Endodermal cell (in vitro differentiated cells): ENCODE results near the gene CBFA2T2. TPM values are rescaled to one million over a fixed set of nuclear protein-coding genes. Genes with fewer than 3 reads are reported as not detected.

Source experiments
- DNase-seq: peaks from one replicate; pipeline ENCODE4 v3.0.0-alpha.2; 2017
- H3K27ac ChIP-seq: 2 replicates; pipeline ENCODE4 v1.5.1; 2013; ENCODE audit warnings: mild to moderate bottlenecking, low read depth, low read length, moderate library complexity
- H3K27me3 ChIP-seq: 2 replicates; pipeline ENCODE4 v1.6.1; 2013; ENCODE audit warnings: mild to moderate bottlenecking, low read length, moderate library complexity; ENCODE audit not compliant: insufficient read depth, control insufficient read depth, poor library complexity, severe bottlenecking
- H3K36me3 ChIP-seq: 2 replicates; pipeline ENCODE4 v1.7.0; 2013; ENCODE audit warnings: mild to moderate bottlenecking, low read length, moderate library complexity; ENCODE audit not compliant: control insufficient read depth, insufficient read depth
- H3K4me1 ChIP-seq: one replicate; pipeline ENCODE4 v1.7.0; 2013; ENCODE audit warnings: low read length; ENCODE audit not compliant: control insufficient read depth, insufficient read depth
- H3K4me3 ChIP-seq: 2 replicates; pipeline ENCODE4 v1.5.1; 2013; ENCODE audit warnings: mild to moderate bottlenecking, low read length, moderate library complexity
- H3K9ac ChIP-seq: 2 replicates; pipeline ENCODE4 v1.6.1; 2013; ENCODE audit warnings: mild to moderate bottlenecking, low read length, moderate library complexity; ENCODE audit not compliant: poor library complexity, severe bottlenecking; ENCODE audit errors: extremely low read depth
- H3K9me3 ChIP-seq: 2 replicates; pipeline ENCODE4 v1.6.1; 2013; ENCODE audit warnings: mild to moderate bottlenecking, low read length, moderate library complexity; ENCODE audit not compliant: control insufficient read depth
- H3K27ac Mint-ChIP-seq: 2 replicates; pipeline ENCODE4 v1.8.0; 2020; ENCODE audit warnings: mixed read lengths
- H3K27me3 Mint-ChIP-seq: 2 replicates; pipeline ENCODE4 v1.8.0; 2021; ENCODE audit warnings: mild to moderate bottlenecking, mixed read lengths; ENCODE audit not compliant: insufficient read depth
- H3K36me3 Mint-ChIP-seq: 2 replicates; pipeline ENCODE4 v1.8.0; 2020; ENCODE audit warnings: low read depth, mixed read lengths
- H3K4me1 Mint-ChIP-seq: 2 replicates; pipeline ENCODE4 v1.8.0; 2020; ENCODE audit warnings: mixed read lengths
- H3K4me3 Mint-ChIP-seq: 2 replicates; pipeline ENCODE4 v1.8.0; 2020; ENCODE audit warnings: mild to moderate bottlenecking, moderate library complexity, mixed read lengths
- H3K9me3 Mint-ChIP-seq: 2 replicates; pipeline ENCODE4 v1.8.0; 2020; ENCODE audit warnings: mild to moderate bottlenecking, mixed read lengths
- WGBS, 2 experiments: methylation state at CpG; one replicate each; pipeline versions ENCODE4 v1.1.5 to v1.1.7; 2013; ENCODE audit warnings: missing lambda C conversion rate in 2 of 2, mixed read lengths in 1 of 2; ENCODE audit not compliant: insufficient coverage in 1 of 2, insufficient read length in 1 of 2; 5-methylcytosine and 5-hydroxymethylcytosine counted together
- total RNA-seq, 2 donors: library from RNA; stranded (reverse); fragmentation: NEBNext Ultra II Directional in 1 of 2; extraction: Animal tissue kit (Norgen Biotek cat#: 25700) in 1 of 2; gene quantifications; 2 replicates in 1 of 2; 3 replicates in 1 of 2; pipeline ENCODE4 v1.2.1, GENCODE V29; 2021
- TF ChIP-seq, protein P1 (sequence below): fragments of 200-600 bp; sonication (generic); conservative IDR thresholded peaks from 2 replicates; pipeline ENCODE4 v1.5.0; 2021; ENCODE audit warnings: antibody characterized with exemption, mild to moderate bottlenecking

The CBFA2T2 gene
- total RNA-seq, 2 donors from 2014 or later, result 26.8 to 32.7 TPM

DNA sequence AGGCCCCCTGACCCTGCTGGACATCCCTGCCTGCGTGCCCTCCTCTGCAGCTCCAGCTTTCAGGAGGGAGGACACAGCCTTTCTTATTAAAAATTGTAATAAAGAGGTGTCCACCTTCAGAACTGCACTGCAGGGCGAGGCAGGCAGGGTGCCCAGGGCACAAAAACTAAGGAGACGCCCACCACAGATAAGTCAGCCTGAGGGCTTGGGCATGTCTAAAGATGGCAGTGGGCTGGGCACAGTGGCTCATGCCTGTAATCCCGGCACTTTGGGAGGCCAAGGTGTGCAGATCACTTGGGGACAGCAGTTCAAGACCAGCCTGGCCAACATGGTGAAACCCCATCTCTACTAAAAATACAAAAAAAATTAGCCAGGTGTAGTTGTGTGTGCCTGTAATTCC, 165.3 kb downstream of the CBFA2T2 start:
- H3K27ac Mint-ChIP-seq, result peak overlapping the region; percentile 12

DNA sequence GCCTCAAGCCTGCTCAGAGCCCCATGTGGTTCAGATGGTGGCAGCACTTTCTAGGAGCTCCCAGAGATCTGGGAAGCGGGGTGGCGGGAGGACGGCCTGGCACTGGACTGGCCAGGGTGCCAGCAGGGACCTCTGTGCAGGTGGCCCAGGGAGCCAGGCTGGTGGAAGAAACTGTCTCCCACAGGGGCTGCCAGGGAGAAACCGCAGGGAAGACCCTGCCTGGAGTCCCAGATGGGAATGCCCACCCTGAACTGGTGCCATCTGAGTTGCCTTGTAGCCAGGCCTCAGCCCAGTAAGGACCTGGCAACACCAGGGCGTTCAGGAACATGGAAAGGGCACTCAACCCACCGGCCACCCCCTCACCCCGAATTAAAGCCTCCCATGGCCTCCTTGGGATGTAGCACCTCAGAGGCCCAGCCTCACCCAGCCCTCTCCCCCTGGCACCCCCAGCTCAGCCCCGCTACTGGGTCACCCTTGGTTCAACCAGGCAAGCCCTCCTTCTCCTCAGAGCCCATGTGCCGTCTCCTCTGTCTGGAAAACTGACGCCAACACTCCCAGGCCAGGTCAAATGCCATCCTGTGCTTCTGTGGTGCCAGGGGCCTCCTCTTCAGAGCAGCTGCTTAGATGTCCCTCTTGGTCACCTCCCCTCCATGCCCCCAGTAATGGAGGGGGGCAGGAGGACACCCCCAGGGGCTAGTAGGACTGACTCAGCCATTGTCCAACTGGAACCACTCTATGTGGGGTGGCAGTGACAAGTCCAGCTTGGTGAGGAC, 166.3 kb downstream of the CBFA2T2 start:
- Histone ChIP-seq H3K4me3 (no peak overlapping the region), H3K27me3 (no peaks in the 10 kb centered on the region), H3K9ac (no peak overlapping the region), H3K4me1 (peaks cover 3% of the 10 kb centered on the region), H3K27ac (no peak overlapping the region), H3K9me3 (no peaks in the 10 kb centered on the region), H3K36me3 (peaks cover 6% of the 10 kb centered on the region)
- H3K36me3 Mint-ChIP-seq, result peaks cover 14% of the 10 kb centered on the region
- TF ChIP-seq, protein P1, sequence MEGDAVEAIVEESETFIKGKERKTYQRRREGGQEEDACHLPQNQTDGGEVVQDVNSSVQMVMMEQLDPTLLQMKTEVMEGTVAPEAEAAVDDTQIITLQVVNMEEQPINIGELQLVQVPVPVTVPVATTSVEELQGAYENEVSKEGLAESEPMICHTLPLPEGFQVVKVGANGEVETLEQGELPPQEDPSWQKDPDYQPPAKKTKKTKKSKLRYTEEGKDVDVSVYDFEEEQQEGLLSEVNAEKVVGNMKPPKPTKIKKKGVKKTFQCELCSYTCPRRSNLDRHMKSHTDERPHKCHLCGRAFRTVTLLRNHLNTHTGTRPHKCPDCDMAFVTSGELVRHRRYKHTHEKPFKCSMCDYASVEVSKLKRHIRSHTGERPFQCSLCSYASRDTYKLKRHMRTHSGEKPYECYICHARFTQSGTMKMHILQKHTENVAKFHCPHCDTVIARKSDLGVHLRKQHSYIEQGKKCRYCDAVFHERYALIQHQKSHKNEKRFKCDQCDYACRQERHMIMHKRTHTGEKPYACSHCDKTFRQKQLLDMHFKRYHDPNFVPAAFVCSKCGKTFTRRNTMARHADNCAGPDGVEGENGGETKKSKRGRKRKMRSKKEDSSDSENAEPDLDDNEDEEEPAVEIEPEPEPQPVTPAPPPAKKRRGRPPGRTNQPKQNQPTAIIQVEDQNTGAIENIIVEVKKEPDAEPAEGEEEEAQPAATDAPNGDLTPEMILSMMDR, result no peak
- H3K4me1 Mint-ChIP-seq, result peaks cover 14% of the 10 kb centered on the region
- 93 to 94% methylated on average over 8 to 10 of the region's 10 CpGs for WGBS, 2 experiments
- H3K9me3 Mint-ChIP-seq, result no peaks in the 10 kb centered on the region
- no peak overlapping the region for H3K4me3 Mint-ChIP-seq
- H3K27ac Mint-ChIP-seq, result peak overlapping the region; percentile 13
- peak; percentile 28 for DNase-seq
- no peaks in the 10 kb centered on the region for H3K27me3 Mint-ChIP-seq

More for the DNA sequence above, 165.3 kb downstream of the CBFA2T2 start:
- peaks cover 6% of the 10 kb centered on the region for H3K36me3 ChIP-seq
- H3K9ac ChIP-seq, result no peak overlapping the region
- peaks cover 3% of the 10 kb centered on the region for H3K4me1 ChIP-seq
- H3K9me3 Mint-ChIP-seq, result no peaks in the 10 kb centered on the region
- WGBS, 2 experiments, result 81 to 96% methylated on average over 2 to 4 of the region's 4 CpGs
- TF ChIP-seq, protein P1, result no peak
- peaks cover 14% of the 10 kb centered on the region for H3K4me1 Mint-ChIP-seq
- H3K4me3 Mint-ChIP-seq, result no peak overlapping the region
- H3K27ac ChIP-seq, result no peak overlapping the region
- peaks cover 11% of the 10 kb centered on the region for H3K36me3 Mint-ChIP-seq
- no peak for DNase-seq
- no peaks in the 10 kb centered on the region for H3K27me3 ChIP-seq
- no peak overlapping the region for H3K4me3 ChIP-seq
- no peaks in the 10 kb centered on the region for H3K9me3 ChIP-seq
- H3K27me3 Mint-ChIP-seq, result no peaks in the 10 kb centered on the region

DNA sequence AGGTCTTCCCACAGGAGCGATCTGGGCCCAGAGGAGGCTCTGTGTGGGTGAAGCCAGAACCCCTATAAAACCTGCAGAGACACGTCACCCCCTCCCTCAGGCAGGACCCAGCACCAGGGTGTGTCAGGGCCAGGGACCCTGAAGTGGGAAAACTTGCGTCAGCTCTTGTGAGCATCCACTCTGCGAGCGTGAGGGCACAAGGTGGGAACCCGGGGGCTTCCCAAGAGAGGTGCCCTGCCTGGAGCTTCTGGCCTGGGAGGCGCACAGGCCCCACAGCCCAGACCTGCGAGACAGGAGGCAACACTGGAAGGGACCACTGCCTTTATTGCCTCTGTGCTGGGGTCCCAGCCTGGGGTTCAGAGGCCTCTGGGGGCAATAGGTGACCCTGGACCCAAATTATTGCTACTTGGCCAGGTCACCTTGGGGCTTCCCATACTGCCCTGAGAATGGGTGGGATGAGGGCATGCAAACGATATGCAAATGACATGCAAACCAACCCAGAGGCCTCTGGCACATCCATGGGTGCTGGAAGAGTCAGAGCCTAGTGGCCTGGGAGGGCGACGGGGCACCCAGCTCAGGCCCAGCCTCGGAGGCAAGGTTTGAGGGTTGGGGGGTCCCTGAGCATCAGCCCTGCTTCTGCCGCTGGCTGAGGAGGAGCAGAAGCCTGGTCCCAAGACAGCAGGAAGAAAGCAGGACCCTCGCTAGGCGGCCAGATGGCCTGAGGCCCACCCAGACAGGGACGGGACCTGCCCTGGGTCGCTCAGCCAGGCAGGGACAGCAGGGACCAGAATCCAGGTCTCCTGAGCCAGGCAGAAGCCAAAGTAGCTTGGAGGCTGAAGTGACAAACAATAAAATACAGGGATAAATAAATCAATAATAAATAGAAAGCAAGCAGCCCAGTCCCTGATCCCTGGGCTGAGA, 167.1 kb downstream of the CBFA2T2 start:
- no peak overlapping the region for H3K4me3 Mint-ChIP-seq
- no peak overlapping the region for H3K27ac ChIP-seq
- TF ChIP-seq, protein P1, result no peak
- H3K36me3 ChIP-seq, result peaks cover 6% of the 10 kb centered on the region
- no peak for DNase-seq
- peaks cover 14% of the 10 kb centered on the region for H3K36me3 Mint-ChIP-seq
- WGBS, 2 experiments, result 90 to 98% methylated on average over 7 to 17 of the region's 17 CpGs
- no peak overlapping the region for H3K27ac Mint-ChIP-seq
- no peaks in the 10 kb centered on the region for H3K9me3 ChIP-seq
- H3K4me1 Mint-ChIP-seq, result peaks cover 14% of the 10 kb centered on the region
- no peaks in the 10 kb centered on the region for H3K9me3 Mint-ChIP-seq
- no peak overlapping the region for H3K4me3 ChIP-seq
- no peaks in the 10 kb centered on the region for H3K27me3 ChIP-seq
- H3K4me1 ChIP-seq, result peaks cover 3% of the 10 kb centered on the region
- H3K9ac ChIP-seq, result no peak overlapping the region
- H3K27me3 Mint-ChIP-seq, result no peaks in the 10 kb centered on the region
